ENCODE results near the gene ADSL. TPM values are rescaled to one million over a fixed set of nuclear protein-coding genes. Genes with fewer than 3 reads are reported as not detected.

Gene ADSL
- total and polyA plus RNA-seq, 2 of the 8 experiments (the other 6 are each of a cell fraction or from before 2014, with no cell fraction given), result 197 to 218 TPM

DNA sequence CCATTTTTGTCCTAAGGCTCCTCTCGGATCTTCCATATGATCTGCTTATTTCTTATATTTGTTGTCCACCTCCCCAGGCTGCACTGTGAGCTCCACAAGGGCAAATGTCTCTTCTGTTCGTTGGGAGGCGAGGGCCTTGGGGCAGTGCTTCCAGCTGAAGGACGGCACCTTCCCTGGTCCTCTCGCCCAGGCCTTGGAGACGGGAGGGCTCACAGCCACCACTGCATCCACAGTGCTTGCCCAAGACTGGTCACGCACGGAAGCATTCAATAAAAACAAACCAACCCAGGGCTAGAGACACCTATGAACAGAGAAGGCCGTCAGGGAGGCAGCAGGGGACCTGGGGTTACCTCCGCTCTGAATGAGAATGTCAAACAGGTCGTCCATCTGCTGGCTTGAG lies 70.3 kb downstream of the ADSL start (continued):
- TF ChIP-seq, protein P1, sequence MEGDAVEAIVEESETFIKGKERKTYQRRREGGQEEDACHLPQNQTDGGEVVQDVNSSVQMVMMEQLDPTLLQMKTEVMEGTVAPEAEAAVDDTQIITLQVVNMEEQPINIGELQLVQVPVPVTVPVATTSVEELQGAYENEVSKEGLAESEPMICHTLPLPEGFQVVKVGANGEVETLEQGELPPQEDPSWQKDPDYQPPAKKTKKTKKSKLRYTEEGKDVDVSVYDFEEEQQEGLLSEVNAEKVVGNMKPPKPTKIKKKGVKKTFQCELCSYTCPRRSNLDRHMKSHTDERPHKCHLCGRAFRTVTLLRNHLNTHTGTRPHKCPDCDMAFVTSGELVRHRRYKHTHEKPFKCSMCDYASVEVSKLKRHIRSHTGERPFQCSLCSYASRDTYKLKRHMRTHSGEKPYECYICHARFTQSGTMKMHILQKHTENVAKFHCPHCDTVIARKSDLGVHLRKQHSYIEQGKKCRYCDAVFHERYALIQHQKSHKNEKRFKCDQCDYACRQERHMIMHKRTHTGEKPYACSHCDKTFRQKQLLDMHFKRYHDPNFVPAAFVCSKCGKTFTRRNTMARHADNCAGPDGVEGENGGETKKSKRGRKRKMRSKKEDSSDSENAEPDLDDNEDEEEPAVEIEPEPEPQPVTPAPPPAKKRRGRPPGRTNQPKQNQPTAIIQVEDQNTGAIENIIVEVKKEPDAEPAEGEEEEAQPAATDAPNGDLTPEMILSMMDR (IDR thresholded peaks at IDR 0.05; ENCODE audit: control extremely low read depth in 1 of 3, insufficient read depth in 1 of 3, low read depth in 1 of 3, low read length in 3 of 3), result no peak
- TF ChIP-seq KDM1A (IDR thresholded peaks at IDR 0.05; ENCODE audit: borderline replicate concordance, low read length), result no peak

Data from H1 (cell line).